Measurements from ENCODE around the gene SLC39A10.

The SLC39A10 gene

GRCh38 chr2:195721042-195721441, 64.0 kb downstream of the SLC39A10 start:
- no peak for DNase-seq (ENCODE audit: low read depth)

- no peak for DNase-seq (ENCODE audit: low read depth)
Observed at GRCh38 chr2:195722075-195722474, 65.0 kb downstream of the SLC39A10 start.

- DNase-seq (ENCODE audit: low read depth) = no peak
Observed at GRCh38 chr2:195727106-195727505, 70.1 kb downstream of the SLC39A10 start.

GRCh38 chr2:195730912-195731311, 73.9 kb downstream of the SLC39A10 start:
- no peak for DNase-seq (ENCODE audit: low read depth)

- DNase-seq (ENCODE audit: low read depth) = no peak
Observed at GRCh38 chr2:195732574-195732973, 75.5 kb downstream of the SLC39A10 start.

- no peak for DNase-seq (ENCODE audit: low read depth)
Observed at GRCh38 chr2:195733831-195734230, 76.8 kb downstream of the SLC39A10 start.

- no peak for DNase-seq (ENCODE audit: low read depth)
Observed at GRCh38 chr2:195734395-195734794, 77.4 kb downstream of the SLC39A10 start.

- DNase-seq (ENCODE audit: low read depth) = no peak
Observed at GRCh38 chr2:195734931-195735330, 77.9 kb downstream of the SLC39A10 start.

- no peak for DNase-seq (ENCODE audit: low read depth)
Observed at GRCh38 chr2:195735347-195735746, 78.3 kb downstream of the SLC39A10 start.

GRCh38 chr2:195737511-195738325, 80.7 kb downstream of the SLC39A10 start:
- no peak for DNase-seq (ENCODE audit: low read depth)

GRCh38 chr2:195741191-195741590, 84.2 kb downstream of the SLC39A10 start:
- DNase-seq (ENCODE audit: low read depth) = no peak

GRCh38 chr2:195756218-195756942, 99.4 kb downstream of the SLC39A10 start:
- no peak for DNase-seq (ENCODE audit: low read depth)

- no peak for DNase-seq (ENCODE audit: low read depth)
Observed at GRCh38 chr2:195758846-195759245, 101.8 kb downstream of the SLC39A10 start.

- DNase-seq (ENCODE audit: low read depth) = no peak
Observed at GRCh38 chr2:195759877-195760276, 102.9 kb downstream of the SLC39A10 start.

GRCh38 chr2:195763866-195764265, 106.8 kb downstream of the SLC39A10 start:
- DNase-seq (ENCODE audit: low read depth) = no peak

- no peak for DNase-seq (ENCODE audit: low read depth)
Observed at GRCh38 chr2:195766691-195767090, 109.7 kb downstream of the SLC39A10 start.

GRCh38 chr2:195768431-195768830, 111.4 kb downstream of the SLC39A10 start:
- no peak for DNase-seq (ENCODE audit: low read depth)

GRCh38 chr2:195769975-195770374, 112.9 kb downstream of the SLC39A10 start:
- DNase-seq (ENCODE audit: low read depth) = no peak

GRCh38 chr2:195779491-195779890, 122.5 kb downstream of the SLC39A10 start:
- no peak for DNase-seq (ENCODE audit: low read depth)

GRCh38 chr2:195782156-195782555, 125.1 kb downstream of the SLC39A10 start:
- DNase-seq (ENCODE audit: low read depth) = no peak
